ENCODE measurements around the gene LRRC15. TPM values are rescaled to one million over a fixed set of nuclear protein-coding genes. Genes with fewer than 3 reads are reported as not detected.

LRRC15 gene
- total RNA-seq, 2 experiments from 2014 or later, result not detected

GRCh38 chr3:194382892-194383223 lies 13.3 kb upstream of the LRRC15 start:
- Histone ChIP-seq H3K4me1 (ENCODE audit: insufficient read depth, low read length, poor library complexity, severe bottlenecking) (no peaks in the 10 kb centered on the region), H3K9me2 (ENCODE audit: insufficient read depth, low read length) (no peaks in the 10 kb centered on the region), H3K4me3 (ENCODE audit: low read depth, low read length, poor library complexity, severe bottlenecking) (no peak overlapping the region), H3K27ac (ENCODE audit: low read depth, low read length, poor library complexity, severe bottlenecking) (no peak overlapping the region), H2AFZ (ENCODE audit: low read length) (no peak overlapping the region), H4K20me1 (ENCODE audit: insufficient read depth, low read length) (no peaks in the 10 kb centered on the region), H3K9me3 (ENCODE audit: low read length) (no peaks in the 10 kb centered on the region), H3K79me2 (ENCODE audit: insufficient read depth, low read depth, low read length) (no peaks in the 10 kb centered on the region), H3K36me3 (ENCODE audit: insufficient read depth, low read length) (no peaks in the 10 kb centered on the region), H3K4me2 (ENCODE audit: low read length) (no peak overlapping the region)
- TF ChIP-seq CTCF (conservative IDR thresholded peaks at IDR 0.05; ENCODE audit: low read length) (no peak), EZH2phosphoT487 (IDR thresholded peaks at IDR 0.05; ENCODE audit: borderline replicate concordance, low read depth, low read length) (no peak)
- ChIA-PET CTCF (ENCODE audit: unreplicated experiment) (no interaction called here), POLR2A (no interaction called here)
- intact Hi-C loops (cut with micrococcal nuclease; ENCODE audit: unreplicated experiment), result no loop called here
- BruUV-seq (replicated peaks), result no TSS peak
- no peak for DNase-seq (ENCODE audit: low spot score)

DNA sequence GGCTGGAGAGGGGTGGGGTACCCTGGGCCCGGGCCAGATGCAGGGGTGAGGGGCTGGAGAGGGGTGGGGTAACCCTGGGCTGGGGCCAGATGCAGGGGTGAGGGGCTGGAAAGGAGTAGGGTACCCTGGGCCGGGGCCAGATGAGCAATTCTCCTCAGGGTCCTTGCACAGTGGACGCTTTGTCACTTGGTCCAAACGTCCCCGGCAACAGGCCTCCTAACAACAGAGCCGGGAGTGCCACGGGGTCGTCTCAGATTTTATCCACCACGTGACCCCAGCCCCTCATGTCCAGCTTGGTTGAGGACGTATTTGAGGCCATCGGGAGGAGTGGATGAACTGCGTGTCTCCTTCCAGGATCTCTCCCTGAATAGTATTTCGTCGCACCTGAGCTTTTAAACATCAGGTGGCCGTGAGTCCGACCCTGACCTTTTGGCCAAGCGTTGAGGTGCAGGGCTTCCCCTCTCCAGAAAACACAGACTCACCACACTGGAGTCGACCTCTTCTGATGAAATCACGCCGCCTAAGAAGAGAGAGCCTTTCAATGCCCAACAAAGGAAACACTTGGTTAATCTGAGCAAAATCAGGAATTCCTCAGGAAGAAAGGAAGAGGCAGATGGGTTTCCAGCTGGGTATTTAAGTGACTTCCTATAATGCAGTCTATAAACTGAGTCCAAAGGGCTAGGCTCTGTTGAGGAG lies 12.8 kb upstream of the LRRC15 start:
- H3K9me3 ChIP-seq (ENCODE audit: low read length), result no peaks in the 10 kb centered on the region
- no peak overlapping the region for H3K27ac ChIP-seq (ENCODE audit: low read depth, low read length, poor library complexity, severe bottlenecking)
- no peaks in the 10 kb centered on the region for H3K9me2 ChIP-seq (ENCODE audit: insufficient read depth, low read length)
- H3K36me3 ChIP-seq (ENCODE audit: insufficient read depth, low read length), result no peaks in the 10 kb centered on the region
- H3K4me2 ChIP-seq (ENCODE audit: low read length), result no peak overlapping the region
- no peak for TF ChIP-seq CTCF (conservative IDR thresholded peaks at IDR 0.05; ENCODE audit: low read length)
- TF ChIP-seq EZH2phosphoT487 (IDR thresholded peaks at IDR 0.05; ENCODE audit: borderline replicate concordance, low read depth, low read length), result no peak
- ChIA-PET POLR2A (no interaction called here), CTCF (ENCODE audit: unreplicated experiment) (no interaction called here)
- no peak overlapping the region for H3K4me3 ChIP-seq (ENCODE audit: low read depth, low read length, poor library complexity, severe bottlenecking)
- DNase-seq (ENCODE audit: low spot score), result no peak
- intact Hi-C loops (cut with micrococcal nuclease; ENCODE audit: unreplicated experiment), result no loop called here
- no peaks in the 10 kb centered on the region for H3K4me1 ChIP-seq (ENCODE audit: insufficient read depth, low read length, poor library complexity, severe bottlenecking)
- H2AFZ ChIP-seq (ENCODE audit: low read length), result no peak overlapping the region
- no peaks in the 10 kb centered on the region for H3K79me2 ChIP-seq (ENCODE audit: insufficient read depth, low read depth, low read length)
- H4K20me1 ChIP-seq (ENCODE audit: insufficient read depth, low read length), result no peaks in the 10 kb centered on the region
- BruUV-seq (replicated peaks), result no TSS peak

- Histone ChIP-seq H3K36me3 (ENCODE audit: insufficient read depth, low read length) (no peaks in the 10 kb centered on the region), H3K9me2 (ENCODE audit: insufficient read depth, low read length) (no peaks in the 10 kb centered on the region), H3K4me3 (ENCODE audit: low read depth, low read length, poor library complexity, severe bottlenecking) (no peak overlapping the region), H4K20me1 (ENCODE audit: insufficient read depth, low read length) (no peaks in the 10 kb centered on the region), H3K27ac (ENCODE audit: low read depth, low read length, poor library complexity, severe bottlenecking) (no peak overlapping the region), H3K4me2 (ENCODE audit: low read length) (no peak overlapping the region), H3K4me1 (ENCODE audit: insufficient read depth, low read length, poor library complexity, severe bottlenecking) (no peaks in the 10 kb centered on the region), H2AFZ (ENCODE audit: low read length) (no peak overlapping the region), H3K79me2 (ENCODE audit: insufficient read depth, low read depth, low read length) (no peaks in the 10 kb centered on the region), H3K9me3 (ENCODE audit: low read length) (no peaks in the 10 kb centered on the region)
- intact Hi-C loops (cut with micrococcal nuclease; ENCODE audit: unreplicated experiment), result no loop called here
- ChIA-PET POLR2A (no interaction called here), CTCF (ENCODE audit: unreplicated experiment) (no interaction called here)
- no peak for TF ChIP-seq CTCF (conservative IDR thresholded peaks at IDR 0.05; ENCODE audit: low read length)
- no peak for TF ChIP-seq EZH2phosphoT487 (IDR thresholded peaks at IDR 0.05; ENCODE audit: borderline replicate concordance, low read depth, low read length)
- no peak for DNase-seq (ENCODE audit: low spot score)
- no TSS peak for BruUV-seq (replicated peaks)
Observed at GRCh38 chr3:194381460-194381875, 11.9 kb upstream of the LRRC15 start.
